ENCODE results near the gene GMDS.

Gene GMDS

DNA sequence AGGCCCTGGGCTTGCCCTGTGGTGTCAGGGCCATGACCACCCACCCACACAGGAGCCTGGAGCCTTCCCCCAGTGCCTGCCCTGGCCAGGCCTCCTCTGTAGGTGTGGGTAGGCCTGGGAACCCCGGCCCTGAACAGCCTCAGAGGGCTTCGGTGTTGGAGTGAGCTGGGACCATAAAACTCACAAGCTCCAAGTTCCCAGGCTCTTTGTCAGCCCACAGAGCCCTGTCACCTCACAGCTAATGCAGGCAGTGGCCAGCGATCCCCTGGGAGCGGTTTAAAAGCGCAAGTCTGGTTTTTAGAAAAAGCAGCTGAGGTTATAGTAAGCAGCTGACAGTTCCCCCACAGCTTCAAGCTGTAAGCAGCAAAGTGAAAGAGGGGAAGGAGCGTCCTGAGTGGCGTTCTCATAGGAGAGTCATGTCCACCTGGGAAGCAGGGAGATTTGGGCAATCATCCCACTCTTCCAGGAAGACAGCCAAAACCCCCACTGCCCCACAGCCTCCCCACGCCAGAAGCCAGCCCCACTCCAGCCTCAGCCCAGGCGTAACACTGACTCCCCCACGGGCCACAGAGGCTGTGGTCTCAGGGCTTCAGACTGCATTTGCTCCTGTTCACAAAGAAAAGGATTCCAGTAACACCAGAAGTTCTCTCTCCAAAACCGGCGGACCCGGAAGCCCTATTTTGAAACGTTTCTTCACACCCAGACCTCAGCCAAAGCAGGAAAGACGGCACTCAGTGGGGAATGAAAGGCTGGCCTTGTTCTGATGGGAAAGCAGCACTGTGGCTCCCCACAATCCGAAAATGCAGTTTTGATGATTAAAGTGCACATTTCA lies 670.0 kb downstream of the GMDS start:
- DNase-seq = no peak

DNA sequence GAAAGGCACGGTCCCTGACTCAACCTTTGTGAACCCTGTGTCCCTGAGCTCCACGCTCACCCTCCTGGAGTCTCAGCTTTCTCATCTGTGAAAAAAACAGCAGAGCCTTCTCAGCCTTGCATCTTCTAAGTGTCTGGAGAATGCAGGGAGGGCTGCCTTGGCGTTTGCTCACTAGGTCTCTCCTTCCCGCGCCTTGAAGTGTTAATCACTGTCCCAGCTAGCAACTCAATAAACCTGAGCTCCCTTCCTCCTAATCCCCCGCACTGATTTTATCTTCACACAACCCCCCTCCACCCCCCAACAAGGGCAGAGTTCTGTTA lies 670.6 kb downstream of the GMDS start:
- DNase-seq = no peak

DNA sequence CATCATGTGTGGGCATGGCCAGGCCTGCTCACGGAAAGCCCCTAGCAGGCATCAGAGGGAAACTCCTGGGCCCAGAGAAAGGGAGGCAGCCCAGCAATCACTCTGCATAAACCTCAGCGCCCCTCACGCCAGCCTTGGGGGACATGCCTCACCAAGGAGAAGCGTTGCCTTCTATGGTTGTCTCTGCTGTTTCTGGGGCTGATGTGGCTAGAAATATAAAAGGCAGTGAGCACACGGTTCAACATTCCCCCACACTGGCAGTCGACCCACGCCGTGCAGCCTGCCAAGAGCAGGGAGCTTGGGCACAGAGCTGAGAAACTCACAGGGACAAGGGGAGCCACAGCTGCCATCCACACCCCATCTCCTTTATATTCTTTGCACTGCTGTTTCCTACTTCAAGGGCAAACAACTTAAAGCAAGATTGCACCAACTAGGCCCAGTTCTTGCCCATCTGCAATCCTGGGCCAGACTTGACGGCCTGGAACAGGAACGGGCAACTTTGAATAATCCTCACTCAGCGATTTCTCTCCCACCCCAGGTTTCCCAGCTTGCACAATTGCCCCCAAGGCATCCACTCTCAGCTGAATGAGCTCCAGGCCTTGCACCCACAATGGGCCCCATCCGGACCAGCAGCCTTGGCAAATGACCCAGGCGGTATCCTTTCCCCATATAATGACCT lies 671.2 kb downstream of the GMDS start:
- DNase-seq = no peak

Measured in SIG-M5 (cell line).